Measurements from ENCODE around the gene ZNF236. TPM values are rescaled to one million over a fixed set of nuclear protein-coding genes. Genes with fewer than 3 reads are reported as not detected.
A peak's percentile ranks its signal among the peaks of the same experiment; 100 is the strongest.
"Not testable (repeated sequence)": the region's sequence is repeated elsewhere in the genome, so short reads cannot be mapped to it uniquely, and the experiment has no call there.

Gene ZNF236
- total RNA-seq, 6 donors from 2014 or later, result 9.0 to 27.2 (median 14.8) TPM

- Histone ChIP-seq H3K4me3 (no peak overlapping the region), H3K4me1 (peaks cover 15 to 16% (median 16%) of the 10 kb centered on the region in 4 donors), H3K9me3 (no peaks in the 10 kb centered on the region), H3K36me3 (peaks cover 0 to 3% (median 2%) of the 10 kb centered on the region in 4 donors), H3K27ac (no peak overlapping the region), H3K27me3 (peaks cover 0 to 5% (median 4%) of the 10 kb centered on the region in 4 donors)
- no peak for TF ChIP-seq POLR2A (IDR thresholded peaks at IDR 0.05)
- TF ChIP-seq, protein P1, sequence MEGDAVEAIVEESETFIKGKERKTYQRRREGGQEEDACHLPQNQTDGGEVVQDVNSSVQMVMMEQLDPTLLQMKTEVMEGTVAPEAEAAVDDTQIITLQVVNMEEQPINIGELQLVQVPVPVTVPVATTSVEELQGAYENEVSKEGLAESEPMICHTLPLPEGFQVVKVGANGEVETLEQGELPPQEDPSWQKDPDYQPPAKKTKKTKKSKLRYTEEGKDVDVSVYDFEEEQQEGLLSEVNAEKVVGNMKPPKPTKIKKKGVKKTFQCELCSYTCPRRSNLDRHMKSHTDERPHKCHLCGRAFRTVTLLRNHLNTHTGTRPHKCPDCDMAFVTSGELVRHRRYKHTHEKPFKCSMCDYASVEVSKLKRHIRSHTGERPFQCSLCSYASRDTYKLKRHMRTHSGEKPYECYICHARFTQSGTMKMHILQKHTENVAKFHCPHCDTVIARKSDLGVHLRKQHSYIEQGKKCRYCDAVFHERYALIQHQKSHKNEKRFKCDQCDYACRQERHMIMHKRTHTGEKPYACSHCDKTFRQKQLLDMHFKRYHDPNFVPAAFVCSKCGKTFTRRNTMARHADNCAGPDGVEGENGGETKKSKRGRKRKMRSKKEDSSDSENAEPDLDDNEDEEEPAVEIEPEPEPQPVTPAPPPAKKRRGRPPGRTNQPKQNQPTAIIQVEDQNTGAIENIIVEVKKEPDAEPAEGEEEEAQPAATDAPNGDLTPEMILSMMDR (IDR thresholded peaks at IDR 0.05), result no peak
- TF ChIP-seq EP300 (IDR thresholded peaks at IDR 0.05), result no peak
- no peak for TF ChIP-seq POLR2AphosphoS5 (IDR thresholded peaks at IDR 0.05)
- WGBS, 2 donors, result 90 to 100% methylated on average over 2 to 7 of the region's 7 CpGs
- no peak for DNase-seq
- peak in 1 of 2 donors; percentile 31 for ATAC-seq (ENCODE audit: low FRiP score in 2 of 2)
Observed at GRCh38 chr18:76806301-76806700, 16.1 kb upstream of the ZNF236 start.

- H3K4me1 ChIP-seq, result peaks cover 3 to 5% (median 4%) of the 10 kb centered on the region in 4 donors
- 88 to 92% methylated on average over 10 of the region's 10 CpGs for WGBS, 2 donors
- TF ChIP-seq EP300 (IDR thresholded peaks at IDR 0.05) (no peak), POLR2A (IDR thresholded peaks at IDR 0.05) (no peak), POLR2AphosphoS5 (IDR thresholded peaks at IDR 0.05) (no peak)
- TF ChIP-seq, protein P1 (IDR thresholded peaks at IDR 0.05), result no peak
- no peak overlapping the region for H3K4me3 ChIP-seq
- no peak for DNase-seq
- no peaks in the 10 kb centered on the region for H3K9me3 ChIP-seq
- no peaks in the 10 kb centered on the region for H3K27me3 ChIP-seq
- no peak overlapping the region for H3K27ac ChIP-seq
- no peak for ATAC-seq (ENCODE audit: low FRiP score in 2 of 2)
- peaks cover 0 to 6% (median 3%) of the 10 kb centered on the region in 4 donors for H3K36me3 ChIP-seq
Observed at GRCh38 chr18:76808561-76808960, 13.8 kb upstream of the ZNF236 start.

GRCh38 chr18:76811530-76811929 is 10.8 kb upstream of the ZNF236 start:
- 91 to 93% methylated on average over 7 of the region's 7 CpGs for WGBS, 2 donors

GRCh38 chr18:76814256-76814655 is 8.1 kb upstream of the ZNF236 start:
- no peak for DNase-seq
- H3K4me3 ChIP-seq, result no peak overlapping the region
- TF ChIP-seq POLR2A (IDR thresholded peaks at IDR 0.05) (no peak), EP300 (IDR thresholded peaks at IDR 0.05) (no peak), POLR2AphosphoS5 (IDR thresholded peaks at IDR 0.05) (no peak)
- TF ChIP-seq, protein P1 (IDR thresholded peaks at IDR 0.05), result no peak
- H3K27ac ChIP-seq, result no peak overlapping the region
- no peaks in the 10 kb centered on the region for H3K27me3 ChIP-seq
- ATAC-seq (ENCODE audit: low FRiP score in 2 of 2), result no peak
- peaks cover 0 to under 1% (median 0%) of the 10 kb centered on the region in 4 donors for H3K4me1 ChIP-seq
- 88 to 89% methylated on average over 11 of the region's 11 CpGs for WGBS, 2 donors
- H3K9me3 ChIP-seq, result no peaks in the 10 kb centered on the region
- peaks cover 0 to 15% (median 4%) of the 10 kb centered on the region in 4 donors for H3K36me3 ChIP-seq

More at GRCh38 chr18:76811530-76811929, 10.8 kb upstream of the ZNF236 start:
- not testable (repeated sequence) for H3K4me1 ChIP-seq; H3K27me3 ChIP-seq; ATAC-seq (ENCODE audit: low FRiP score in 2 of 2); DNase-seq; H3K4me3 ChIP-seq; H3K27ac ChIP-seq; H3K9me3 ChIP-seq
- peaks cover 0 to 15% (median 7%) of the 10 kb centered on the region in 4 donors for H3K36me3 ChIP-seq

DNA sequence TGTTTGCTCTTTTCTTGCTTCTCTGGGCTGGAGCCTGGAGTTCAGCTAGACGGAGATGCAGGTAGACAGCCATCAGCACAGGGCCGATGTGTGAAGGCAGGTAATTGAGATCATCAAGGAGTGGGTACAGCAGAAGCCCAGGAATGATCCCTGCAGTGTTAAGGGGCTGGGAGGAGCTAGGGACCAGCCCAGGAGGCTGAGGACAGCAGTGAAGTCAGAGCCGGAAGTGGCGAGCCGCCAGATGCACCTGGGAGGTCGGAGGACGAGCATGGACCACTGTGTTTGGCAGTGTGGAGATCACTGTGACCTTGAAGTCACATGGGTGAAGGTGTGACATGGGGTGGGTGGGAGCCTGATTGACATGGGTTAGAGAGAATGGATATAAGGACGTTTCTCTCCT is 6.2 kb upstream of the ZNF236 start:
- Histone ChIP-seq H3K27me3 (no peaks in the 10 kb centered on the region), H3K4me1 (peaks cover 4 to 18% (median 8%) of the 10 kb centered on the region in 4 donors), H3K36me3 (peaks cover 0 to 15% (median 4%) of the 10 kb centered on the region in 4 donors), H3K27ac (no peak overlapping the region), H3K4me3 (no peak overlapping the region), H3K9me3 (no peaks in the 10 kb centered on the region)
- WGBS, 2 donors, result 92 to 95% methylated on average over 8 of the region's 8 CpGs
- TF ChIP-seq EP300 (IDR thresholded peaks at IDR 0.05) (no peak), POLR2AphosphoS5 (IDR thresholded peaks at IDR 0.05) (no peak), POLR2A (IDR thresholded peaks at IDR 0.05) (no peak)
- TF ChIP-seq, protein P1 (IDR thresholded peaks at IDR 0.05), result no peak
- ATAC-seq (ENCODE audit: low FRiP score in 2 of 2) (no peak), DNase-seq (no peak)
